Bronchial epithelial cell (primary cell): ENCODE measurements around the gene BAAT. TPM values are rescaled to one million over a fixed set of nuclear protein-coding genes. Genes with fewer than 3 reads are reported as not detected.

Source experiments
- DNase-seq: peaks from one replicate; pipeline ENCODE4 v3.0.0-alpha.2; 2010; ENCODE audit warnings: low read depth
- FAIRE-seq: peaks from 2 replicates; lab custom pipeline; 2011; peaks lifted over from hg19 to GRCh38; lab: Jason Lieb, UNC
- H3K27me3 ChIP-seq: 2 replicates; pipeline ENCODE4 v1.5.1; 2011; ENCODE audit warnings: low read length; ENCODE audit not compliant: control insufficient read depth, insufficient read depth
- H3K36me3 ChIP-seq: 2 replicates; pipeline ENCODE4 v1.5.1; 2011; ENCODE audit warnings: low read length; ENCODE audit not compliant: control insufficient read depth, insufficient read depth
- H3K4me3 ChIP-seq: 2 replicates; pipeline ENCODE4 v1.5.1; 2011; ENCODE audit warnings: mild to moderate bottlenecking, low read depth, low read length, control low read depth
- total RNA-seq: library from RNA; depleted of rRNA; stranded (reverse); fragments of >200 nt; gene quantifications from 2 replicates; pipeline ENCODE4 v1.2.1, GENCODE V29; 2014
- TF ChIP-seq, protein P1 (sequence below): IDR thresholded peaks from 2 replicates; pipeline ENCODE4 v1.5.1; 2011; ENCODE audit warnings: mild to moderate bottlenecking, moderate library complexity, low read length, control low read depth, inconsistent platforms; ENCODE audit not compliant: insufficient read depth, severe bottlenecking

The BAAT gene
- total RNA-seq, 1 donor from 2014 or later = 0.26 TPM

DNA sequence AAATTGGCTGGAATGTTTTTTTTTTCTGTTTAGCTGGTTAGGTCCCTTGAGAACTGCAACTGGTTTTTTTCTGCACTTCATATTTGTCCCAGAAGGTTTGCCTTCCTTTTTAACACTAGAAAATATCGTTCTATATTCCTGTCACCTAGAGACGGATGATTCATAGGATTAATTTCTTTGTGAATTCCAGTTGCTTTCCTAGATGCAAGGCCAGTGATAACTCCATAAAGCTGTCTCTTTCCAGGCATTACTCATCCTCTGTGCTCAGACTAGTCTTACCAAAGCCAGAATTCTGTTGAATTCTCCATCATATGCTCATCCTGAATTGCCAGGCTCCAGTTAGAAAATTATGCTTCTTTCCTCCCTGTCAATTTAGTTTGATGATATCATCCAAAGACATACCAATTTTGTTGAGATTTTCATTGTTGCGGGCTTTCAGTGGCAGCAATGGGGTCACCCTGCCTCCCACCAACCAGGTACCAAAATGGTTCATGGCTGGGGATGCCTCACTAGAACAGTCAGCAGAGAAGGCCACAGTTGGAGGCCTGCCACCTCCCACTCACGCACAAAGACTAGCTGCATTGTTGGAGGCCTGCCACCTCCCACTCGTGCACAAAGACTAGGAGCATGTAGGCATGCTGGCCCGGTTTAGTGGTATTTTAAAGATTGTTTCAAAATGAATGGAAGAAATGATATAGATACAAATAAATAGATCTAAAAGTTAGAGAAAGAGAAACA is 8.5 kb downstream of the BAAT start:
- Histone ChIP-seq H3K36me3 (no peaks in the 10 kb centered on the region), H3K27me3 (no peaks in the 10 kb centered on the region), H3K4me3 (no peak overlapping the region)
- TF ChIP-seq, protein P1, sequence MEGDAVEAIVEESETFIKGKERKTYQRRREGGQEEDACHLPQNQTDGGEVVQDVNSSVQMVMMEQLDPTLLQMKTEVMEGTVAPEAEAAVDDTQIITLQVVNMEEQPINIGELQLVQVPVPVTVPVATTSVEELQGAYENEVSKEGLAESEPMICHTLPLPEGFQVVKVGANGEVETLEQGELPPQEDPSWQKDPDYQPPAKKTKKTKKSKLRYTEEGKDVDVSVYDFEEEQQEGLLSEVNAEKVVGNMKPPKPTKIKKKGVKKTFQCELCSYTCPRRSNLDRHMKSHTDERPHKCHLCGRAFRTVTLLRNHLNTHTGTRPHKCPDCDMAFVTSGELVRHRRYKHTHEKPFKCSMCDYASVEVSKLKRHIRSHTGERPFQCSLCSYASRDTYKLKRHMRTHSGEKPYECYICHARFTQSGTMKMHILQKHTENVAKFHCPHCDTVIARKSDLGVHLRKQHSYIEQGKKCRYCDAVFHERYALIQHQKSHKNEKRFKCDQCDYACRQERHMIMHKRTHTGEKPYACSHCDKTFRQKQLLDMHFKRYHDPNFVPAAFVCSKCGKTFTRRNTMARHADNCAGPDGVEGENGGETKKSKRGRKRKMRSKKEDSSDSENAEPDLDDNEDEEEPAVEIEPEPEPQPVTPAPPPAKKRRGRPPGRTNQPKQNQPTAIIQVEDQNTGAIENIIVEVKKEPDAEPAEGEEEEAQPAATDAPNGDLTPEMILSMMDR = no peak
- no peak for FAIRE-seq
- peak; percentile 67 for DNase-seq

DNA sequence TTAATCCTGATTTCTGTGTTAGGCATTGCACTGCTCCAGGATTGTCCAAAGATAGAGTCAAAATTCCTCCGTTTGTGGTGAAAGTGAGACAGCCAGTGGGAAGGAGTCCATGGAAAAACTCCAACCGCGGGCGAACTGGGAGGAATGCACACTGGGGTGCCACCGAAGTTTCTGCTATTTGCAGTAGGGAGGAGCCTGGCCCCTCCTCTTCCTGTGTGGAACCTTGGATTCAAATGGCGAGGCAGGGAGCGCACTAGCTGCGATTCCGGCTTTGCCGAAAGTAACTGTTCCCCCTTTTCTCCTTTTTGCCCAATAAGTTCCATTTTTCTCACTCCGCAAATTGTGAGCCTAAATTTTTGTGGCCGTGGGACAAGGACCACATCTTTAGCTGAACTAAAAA is 9.3 kb downstream of the BAAT start:
- no peak for DNase-seq
- TF ChIP-seq, protein P1 = no peak
- FAIRE-seq = no peak
- no peaks in the 10 kb centered on the region for H3K27me3 ChIP-seq
- no peaks in the 10 kb centered on the region for H3K36me3 ChIP-seq
- H3K4me3 ChIP-seq = no peak overlapping the region

DNA sequence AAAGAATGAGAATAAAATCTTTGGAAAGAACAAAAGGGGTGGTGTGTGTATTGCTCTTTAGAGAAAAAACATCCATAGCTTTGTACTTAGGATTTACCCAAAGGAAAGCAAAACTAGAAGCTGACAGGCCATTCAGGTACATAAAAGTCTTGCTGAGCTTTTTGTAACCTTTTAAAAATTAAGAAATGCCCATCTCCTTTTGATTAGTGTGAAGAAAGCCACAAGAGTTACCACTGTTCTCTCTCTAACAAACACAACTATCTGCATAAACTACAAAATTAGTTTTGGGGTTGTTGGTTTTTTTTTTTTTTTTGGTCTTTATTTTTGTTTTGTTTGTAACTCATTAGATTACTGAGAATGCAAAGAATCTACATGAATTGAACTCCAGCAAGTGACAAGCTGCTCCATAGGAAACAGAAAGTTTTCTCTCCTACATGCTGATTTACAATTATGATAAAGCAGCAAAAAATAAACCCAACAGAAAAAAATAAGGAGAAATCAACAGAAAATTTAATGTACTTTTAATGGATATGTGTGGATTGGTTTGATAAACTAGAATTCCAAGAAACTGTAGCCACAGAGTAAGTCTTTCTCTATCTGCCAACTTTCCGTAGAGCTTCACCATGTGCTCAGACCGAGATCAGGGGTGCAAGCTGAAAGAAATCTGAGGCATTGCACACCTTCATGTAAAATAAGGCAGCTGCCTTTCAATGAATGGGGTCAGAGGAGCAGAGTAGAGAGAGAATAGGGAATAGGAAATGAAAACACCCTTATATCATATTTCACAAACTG is 12.3 kb downstream of the BAAT start:
- DNase-seq (no peak), FAIRE-seq (no peak)
- no peak overlapping the region for H3K4me3 ChIP-seq
- no peaks in the 10 kb centered on the region for H3K36me3 ChIP-seq
- TF ChIP-seq, protein P1 = no peak
- H3K27me3 ChIP-seq = no peaks in the 10 kb centered on the region

DNA sequence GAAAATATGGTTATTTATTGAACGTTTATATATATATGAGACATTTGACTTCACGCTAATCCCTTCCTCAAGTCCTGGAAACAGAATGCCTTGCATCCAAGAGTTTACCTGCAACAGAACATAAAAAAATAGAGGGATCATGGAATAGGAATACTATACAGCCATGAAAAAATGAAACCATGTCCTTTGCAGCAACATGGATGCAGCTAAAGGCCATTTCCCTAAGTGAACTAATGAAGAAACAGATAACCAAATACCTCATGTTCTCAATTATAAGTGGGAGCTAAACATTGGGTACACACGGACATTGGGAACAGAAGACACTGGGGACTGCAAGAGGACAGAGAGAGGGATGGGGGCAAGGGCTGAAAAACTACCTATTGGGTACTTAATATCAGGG is 13.0 kb downstream of the BAAT start:
- FAIRE-seq (no peak), DNase-seq (no peak)
- H3K4me3 ChIP-seq = no peak overlapping the region
- H3K36me3 ChIP-seq = no peaks in the 10 kb centered on the region
- TF ChIP-seq, protein P1 = no peak
- no peaks in the 10 kb centered on the region for H3K27me3 ChIP-seq

DNA sequence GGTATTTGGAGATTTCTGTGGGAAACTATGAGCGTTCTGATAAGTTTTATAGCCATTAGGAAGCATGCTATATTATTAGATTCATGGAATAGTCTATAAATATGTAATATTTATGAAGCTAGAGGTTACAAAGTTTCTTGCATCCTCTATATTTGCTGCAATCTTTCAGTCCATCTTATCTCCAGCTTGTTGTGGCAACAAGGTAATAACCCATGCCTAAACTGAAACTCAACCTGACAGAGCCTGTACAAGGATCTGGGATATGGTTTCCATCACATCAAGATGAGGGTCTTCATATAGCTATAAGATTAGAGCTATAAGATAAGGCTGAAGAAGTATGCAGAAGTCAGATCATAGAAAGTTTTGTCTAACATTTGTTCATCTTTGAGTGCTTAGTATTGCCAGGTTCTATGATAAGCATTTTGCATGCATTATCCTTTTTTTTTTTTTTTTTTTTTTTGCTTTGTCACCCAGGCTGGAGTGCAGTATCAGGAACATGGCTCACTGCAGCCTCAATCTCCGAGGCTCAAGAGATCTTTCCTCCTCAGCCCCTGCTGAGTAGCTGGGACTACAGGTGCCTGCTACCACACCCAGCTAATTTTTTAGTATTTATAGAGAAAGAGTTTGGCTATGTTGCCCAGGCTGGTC is 14.8 kb downstream of the BAAT start:
- Histone ChIP-seq H3K27me3 (no peaks in the 10 kb centered on the region), H3K36me3 (no peaks in the 10 kb centered on the region), H3K4me3 (no peak overlapping the region)
- TF ChIP-seq, protein P1 = no peak
- DNase-seq (no peak), FAIRE-seq (no peak)
